ENCODE data around the gene DNAH7. TPM values are rescaled to one million over a fixed set of nuclear protein-coding genes. Genes with fewer than 3 reads are reported as not detected.

DNAH7 gene
- total and polyA plus RNA-seq, 10 of the 15 experiments (the other 5 are each of a cell fraction or from before 2014, with no cell fraction given) = 0.05 to 0.61 (median 0.16) TPM

DNA sequence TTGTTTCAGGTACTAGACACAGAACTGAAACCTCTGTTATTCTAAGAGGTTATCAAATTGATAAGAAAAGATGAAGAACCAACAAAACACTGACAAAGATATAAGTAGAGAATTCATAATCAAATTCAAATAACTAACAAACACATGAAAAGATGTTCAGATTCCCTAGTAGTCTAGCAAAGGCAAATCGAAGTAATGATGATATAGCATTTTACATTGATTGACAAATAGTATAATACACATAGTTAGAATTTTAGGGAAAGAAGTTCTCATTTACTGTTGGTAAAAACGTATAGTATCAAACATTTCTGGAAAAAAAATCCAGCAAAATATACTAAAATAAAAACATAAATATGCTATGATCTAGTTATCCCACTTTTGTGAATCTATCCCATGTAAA, 50.6 kb downstream of the DNAH7 start (continued):
- TF ChIP-seq IRF4 (IDR thresholded peaks at IDR 0.05; ENCODE audit: low read depth, low read length) (no peak), ATF2 (IDR thresholded peaks at IDR 0.05; ENCODE audit: low read length) (no peak), SREBF2 (IDR thresholded peaks at IDR 0.05; ENCODE audit: low read length) (no peak)

DNA sequence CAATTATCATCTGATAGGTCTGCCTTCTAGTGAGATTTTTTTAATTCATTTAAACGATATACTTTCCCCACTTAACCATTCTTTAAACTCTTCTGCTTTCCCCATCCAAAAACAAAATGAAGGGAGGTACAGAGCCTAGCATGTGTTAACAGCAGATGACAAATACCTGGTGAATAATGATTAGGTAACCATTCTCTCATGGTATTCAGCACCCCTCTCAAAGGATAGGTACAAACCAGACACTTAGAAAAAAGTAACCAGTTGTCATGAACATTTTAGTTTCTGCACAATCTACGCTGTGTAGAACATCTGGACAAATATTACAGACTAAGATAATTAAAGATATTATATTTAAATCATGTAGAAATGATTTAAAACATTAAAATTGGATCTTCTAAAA, 56.3 kb downstream of the DNAH7 start:
- TF ChIP-seq TCF3 (IDR thresholded peaks at IDR 0.05; ENCODE audit: borderline replicate concordance, insufficient read depth, low read depth, low read length) (no peak), SMAD1 (IDR thresholded peaks at IDR 0.05; ENCODE audit: low read depth, partially characterized antibody) (no peak)
- no peak overlapping the region for H3K9ac ChIP-seq (ENCODE audit: control insufficient read depth, insufficient read depth, low read length)
- no peaks in the 10 kb centered on the region for H3K4me1 ChIP-seq (ENCODE audit: control insufficient read depth, insufficient read depth, low read length)
- H3K4me2 ChIP-seq (ENCODE audit: control insufficient read depth, insufficient read depth) = no peak overlapping the region
- 0% methylated on average over 2 of the region's 2 CpGs for WGBS (ENCODE audit: insufficient coverage, insufficient replicate concordance, low lambda C conversion rate, missing lambda C conversion rate)
- ChIA-PET CTCF (no interaction called here), RAD21 (ENCODE audit: unreplicated experiment) (no interaction called here), POLR2A (no interaction called here), SMC1A (ENCODE audit: uncharacterized antibody, unreplicated experiment) (interaction anchor here (2.5 kb wide), 1 partner anchor 12 kb away, joined by 9 read pairs; no protein-coding TSS in a partner anchor)
- no TSS peak for BruUV-seq (replicated peaks)
- no peaks in the 10 kb centered on the region; a peak in 1 of 4 replicates for H3K27me3 ChIP-seq (replicated peaks in 1 of 2; ENCODE audit: control insufficient read depth in 2 of 2, insufficient read depth in 2 of 2, low read length in 1 of 2)
- no peaks in the 10 kb centered on the region for H3K79me2 ChIP-seq (ENCODE audit: control insufficient read depth, insufficient read depth, low read length)
- no peaks in the 10 kb centered on the region for H4K20me1 ChIP-seq (ENCODE audit: control insufficient read depth, insufficient read depth)
- no peaks in the 10 kb centered on the region for H3K9me3 ChIP-seq (replicated peaks; ENCODE audit: control insufficient read depth, insufficient read depth, low read length)
- DNase-seq (ENCODE audit: low read depth, low spot score) = no peak
- in situ Hi-C loops (cut with MboI) = no loop called here
- H3K36me3 ChIP-seq (ENCODE audit: control insufficient read depth in 2 of 2, insufficient read depth in 2 of 2, low read length in 1 of 2) = no peaks in the 10 kb centered on the region
- H2AFZ ChIP-seq (ENCODE audit: control insufficient read depth, low read depth, low read length) = no peak overlapping the region
- no peak for ATAC-seq
- FAIRE-seq = no peak
- intact Hi-C loops (cut with micrococcal nuclease; ENCODE audit: unreplicated experiment) = no loop called here
- H3K27ac ChIP-seq (ENCODE audit: control insufficient read depth, insufficient read depth) = no peak overlapping the region
- no peak overlapping the region for H3K4me3 ChIP-seq
